ENCODE data around the gene PCDH8.
"Not testable (repeated sequence)": the region's sequence is repeated elsewhere in the genome, so short reads cannot be mapped to it uniquely, and the experiment has no call there.

Gene PCDH8

DNA sequence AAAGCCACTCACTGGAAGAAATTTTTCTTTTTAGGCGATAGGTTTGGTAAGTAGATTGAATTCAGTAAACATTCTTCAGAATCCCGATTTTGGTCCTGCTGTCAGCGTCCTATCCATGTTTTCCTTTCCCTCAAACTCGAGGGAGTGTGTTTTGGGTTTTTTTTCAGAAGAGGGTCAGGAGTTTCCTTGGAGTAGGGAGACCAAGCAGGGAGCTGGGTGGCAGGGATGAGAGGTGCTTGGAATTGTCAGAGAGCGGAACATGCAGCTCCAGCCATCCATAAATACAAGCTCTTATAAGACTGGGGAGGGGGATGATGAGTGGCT lies 1.6 kb upstream of the PCDH8 start:
- no peak for DNase-seq (ENCODE audit: low read depth)

DNA sequence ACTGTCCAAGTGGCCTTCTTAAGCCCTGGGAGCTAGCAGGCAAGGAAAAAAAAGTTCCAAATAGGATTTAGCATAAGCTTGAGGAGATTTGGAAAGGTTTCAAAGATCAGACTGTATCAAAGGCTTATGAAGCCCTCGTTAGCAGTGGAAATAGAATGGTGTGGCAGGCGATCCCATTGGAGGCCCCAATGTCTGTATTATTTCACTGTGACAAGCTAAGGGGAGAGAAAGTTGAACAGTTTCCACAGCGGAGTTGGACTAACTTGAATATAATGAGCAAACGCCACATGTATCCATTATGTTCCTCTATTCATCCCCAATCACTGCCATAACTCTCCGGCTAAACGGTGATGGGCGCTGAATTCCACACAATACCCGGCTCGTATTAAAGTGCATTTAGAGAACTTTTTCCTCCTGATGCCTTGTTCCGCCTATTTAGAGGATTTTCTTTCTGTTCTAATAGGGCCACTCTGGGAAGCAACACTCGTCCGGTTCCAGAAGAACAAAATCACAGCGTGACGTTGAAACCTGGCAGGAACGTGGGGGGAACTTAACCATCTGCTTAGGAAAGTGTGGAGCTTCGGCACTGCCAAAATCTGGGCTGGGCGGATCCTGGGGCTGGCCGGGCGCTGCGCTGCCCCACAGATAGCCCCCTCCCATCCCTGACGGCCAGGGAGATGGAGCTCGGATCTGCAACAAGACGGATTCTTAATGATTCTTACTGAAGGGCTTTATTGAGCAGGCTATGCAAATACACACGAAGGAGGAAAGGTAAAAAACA lies 1.0 kb upstream of the PCDH8 start:
- no peak for DNase-seq (ENCODE audit: low read depth)

DNA sequence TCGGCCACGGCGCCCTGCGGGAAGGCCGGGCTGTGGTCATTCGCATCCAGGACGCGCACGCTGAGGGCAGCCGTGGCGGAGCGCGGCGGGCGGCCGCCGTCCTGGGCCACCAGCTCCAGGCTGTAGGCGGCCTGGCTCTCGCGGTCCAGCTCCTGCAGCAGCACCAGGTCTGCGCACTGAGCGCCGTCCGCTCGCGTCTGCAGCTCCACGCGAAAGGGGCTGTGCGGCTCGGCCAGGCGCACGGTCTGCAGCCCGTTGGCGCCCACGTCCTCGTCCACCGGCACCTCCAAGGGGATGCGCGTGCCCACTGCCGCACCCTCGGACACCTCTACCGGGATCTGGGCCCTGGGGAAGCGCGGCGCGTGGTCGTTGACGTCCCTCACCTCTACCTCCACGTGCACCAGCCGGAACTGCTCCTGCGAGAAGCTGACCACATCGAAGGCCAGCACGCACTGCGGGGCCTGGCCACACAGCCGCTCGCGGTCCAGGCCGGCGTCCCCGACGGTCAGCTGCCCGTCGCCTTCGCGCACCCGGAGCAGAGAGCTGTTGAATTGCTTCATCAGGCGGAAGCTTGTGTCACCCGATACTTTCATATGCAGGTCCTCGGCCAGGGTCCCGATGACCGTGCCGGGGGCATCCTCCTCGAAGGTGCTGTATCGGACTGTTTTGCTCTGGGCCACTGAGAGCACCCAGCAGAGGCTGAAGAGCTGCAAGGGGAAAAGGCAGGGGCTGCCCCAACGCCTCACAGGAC lies 583 bp downstream of the PCDH8 start:
- no peak for DNase-seq (ENCODE audit: low read depth)

DNA sequence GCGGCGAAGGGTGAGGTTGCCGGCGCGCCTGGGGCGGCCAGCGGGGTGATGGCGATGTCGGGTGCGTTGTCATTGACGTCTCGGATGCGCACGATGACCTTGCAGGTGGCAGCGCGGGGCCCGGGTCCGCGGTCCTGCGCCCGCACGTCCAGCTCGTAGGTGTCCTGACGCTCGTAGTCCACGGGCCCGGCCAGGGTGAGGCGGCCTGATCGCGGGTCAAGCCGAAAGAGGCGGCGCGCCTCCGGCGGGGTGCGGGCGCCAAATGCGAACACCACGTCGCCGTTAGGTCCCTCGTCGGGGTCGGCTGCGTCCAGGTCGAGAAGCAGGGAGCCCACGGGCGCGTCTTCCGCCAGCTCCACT lies 1.1 kb downstream of the PCDH8 start:
- no peak for DNase-seq (ENCODE audit: low read depth)

DNA sequence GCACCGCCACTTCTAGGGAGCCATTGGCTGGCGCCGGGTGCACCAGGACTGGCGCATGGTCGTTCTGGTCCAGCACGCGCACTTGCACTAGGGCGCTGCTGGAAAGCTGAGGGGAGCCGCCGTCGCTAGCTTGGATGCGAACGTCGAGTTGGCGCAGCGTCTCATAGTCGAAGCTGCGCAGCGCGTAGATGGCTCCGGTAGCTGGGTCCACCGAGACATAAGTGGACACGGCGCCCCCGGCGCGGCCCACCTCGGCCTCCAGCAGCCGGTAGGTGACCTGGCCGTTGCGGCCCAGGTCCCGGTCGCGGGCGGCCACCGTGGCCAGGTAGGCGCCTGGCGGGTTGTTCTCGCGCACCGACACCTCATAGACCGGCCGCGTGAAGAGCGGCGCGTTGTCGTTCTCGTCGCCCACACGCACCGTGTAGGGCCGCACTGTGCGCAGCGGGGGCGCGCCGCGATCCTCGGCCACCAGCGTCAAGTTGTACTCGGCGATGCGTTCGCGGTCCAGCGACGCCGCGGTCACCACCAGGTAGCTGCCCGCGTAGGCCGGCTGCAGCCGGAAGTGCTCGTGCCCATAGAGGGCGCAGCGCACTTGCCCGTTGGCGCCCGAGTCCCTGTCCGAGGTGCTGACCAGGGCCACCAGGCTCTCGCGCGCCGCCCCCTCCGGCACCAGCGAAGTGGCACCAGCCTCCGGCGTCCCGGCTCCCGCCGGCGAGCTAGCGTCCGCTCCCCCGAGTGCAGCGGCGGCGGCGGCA lies 1.7 kb downstream of the PCDH8 start:
- DNase-seq (ENCODE audit: low read depth), result peak; percentile 12

DNA sequence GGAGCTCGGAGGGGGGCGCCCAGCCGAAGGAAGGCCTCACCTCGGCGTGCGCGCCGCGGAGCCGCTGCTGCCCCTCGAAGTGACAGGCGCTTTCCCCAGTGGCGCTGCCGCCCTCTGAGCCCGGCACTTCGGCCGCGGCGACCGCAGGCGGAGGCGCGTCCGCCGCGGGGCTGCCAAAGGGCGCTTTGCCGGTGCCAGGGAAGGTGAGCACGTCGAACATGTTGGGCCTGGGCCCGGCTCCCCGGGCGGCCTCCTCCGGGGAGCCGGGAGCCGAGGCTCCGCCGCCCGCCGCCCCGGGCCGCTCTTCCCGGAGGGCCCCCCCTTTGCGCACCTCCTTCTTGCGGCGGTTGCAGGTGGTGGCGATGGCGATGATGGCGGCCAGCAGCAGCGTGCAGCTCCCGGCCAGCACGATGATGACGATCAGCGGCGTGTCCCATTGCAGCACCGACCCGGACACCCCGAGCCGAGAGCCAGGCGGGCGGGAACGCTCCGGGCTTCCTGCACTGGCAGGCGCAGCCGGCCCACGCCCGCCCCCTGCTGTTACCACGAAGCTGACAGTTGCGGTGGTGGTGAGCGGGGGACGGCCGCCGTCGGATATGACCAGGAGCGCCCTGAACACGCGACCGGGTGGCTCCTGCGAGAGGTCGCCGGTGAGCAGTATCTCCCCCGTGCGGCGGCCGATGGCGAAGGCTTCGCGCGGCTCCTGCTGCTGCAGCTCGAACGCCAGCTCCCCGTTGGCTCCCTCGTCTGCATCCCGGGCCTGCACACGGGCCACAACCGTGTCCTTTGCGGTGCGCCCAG lies 2.5 kb downstream of the PCDH8 start:
- peak; percentile 19 for DNase-seq (ENCODE audit: low read depth)

DNA sequence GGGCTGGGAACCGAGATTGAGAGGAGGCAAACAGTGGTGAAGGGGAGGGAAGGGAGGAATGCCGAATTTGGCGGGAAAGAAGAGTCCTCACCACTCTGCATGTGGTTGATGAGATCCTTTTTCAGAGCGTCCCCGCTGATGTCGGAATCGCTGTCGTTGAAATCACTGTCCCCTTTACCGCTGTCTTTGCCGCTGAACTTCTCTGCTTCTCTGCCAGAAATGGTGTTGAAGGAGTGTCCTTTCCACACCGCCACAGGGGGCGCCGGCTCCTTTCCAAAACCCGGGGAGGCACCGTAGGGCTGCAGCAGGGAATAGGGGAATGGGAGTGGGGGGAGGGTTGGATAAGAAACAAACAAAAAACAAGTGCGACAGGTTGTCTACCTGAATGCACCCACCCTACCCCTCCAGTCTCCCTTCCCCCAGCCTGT lies 3.1 kb downstream of the PCDH8 start:
- DNase-seq (ENCODE audit: low read depth), result no peak

DNA sequence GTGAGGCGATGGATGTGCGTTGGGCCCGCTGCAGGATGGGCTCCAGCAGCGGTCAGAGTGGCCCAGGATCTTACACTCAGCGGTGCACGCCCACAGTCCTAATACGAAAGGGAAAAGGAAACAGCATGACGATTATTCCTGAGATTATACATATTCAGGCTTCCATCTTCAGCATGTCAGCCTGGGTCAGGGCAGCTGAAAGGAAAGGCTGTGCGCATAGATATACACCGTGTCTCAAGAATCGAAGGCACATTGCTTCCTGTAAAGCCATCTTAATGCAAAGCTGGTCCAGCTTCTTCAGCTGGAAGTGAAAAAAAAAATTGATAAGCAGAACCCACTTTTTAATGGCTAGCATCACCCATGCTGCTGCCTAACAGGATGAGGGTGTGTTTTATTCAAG lies 3.6 kb downstream of the PCDH8 start:
- DNase-seq (ENCODE audit: low read depth), result no peak

DNA sequence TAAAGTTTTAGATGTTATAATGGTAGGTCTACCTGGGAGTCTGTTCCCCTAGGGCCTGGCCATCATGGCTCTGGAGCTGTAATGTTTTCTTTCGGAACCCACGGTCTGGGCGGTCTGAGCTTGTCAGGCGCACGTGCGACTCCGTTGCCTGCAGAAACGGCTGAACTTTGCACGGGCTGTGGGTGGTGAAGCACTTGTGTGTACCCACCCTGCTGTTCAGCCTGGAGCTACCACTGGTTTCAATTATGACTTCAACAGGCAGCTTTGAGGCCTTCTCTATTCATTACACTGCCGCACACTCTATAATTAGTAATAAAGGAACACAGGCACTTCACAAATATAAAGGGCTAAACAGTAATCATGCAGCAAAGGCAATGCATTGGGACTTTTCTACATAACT lies 6.0 kb downstream of the PCDH8 start:
- DNase-seq (ENCODE audit: low read depth), result no peak

DNA sequence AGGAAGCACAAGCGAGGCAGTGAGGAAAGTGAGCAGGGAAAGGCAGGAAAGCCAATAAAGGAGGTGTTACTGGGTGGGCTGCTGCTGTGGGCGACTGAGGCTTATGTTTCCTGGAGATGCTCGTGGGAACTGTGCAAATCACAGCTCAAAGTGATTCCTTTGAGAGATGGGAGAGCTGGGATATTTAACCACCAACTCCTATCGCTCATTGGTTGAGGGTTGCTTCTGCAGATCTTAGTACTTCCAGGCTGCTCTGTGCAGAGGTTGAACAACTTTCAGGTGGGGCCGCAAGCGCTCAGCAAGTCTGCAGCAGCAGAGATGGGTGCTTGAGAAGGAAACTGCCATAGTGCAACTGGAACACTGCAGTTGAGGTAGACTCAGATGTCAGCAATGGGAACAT lies 8.4 kb downstream of the PCDH8 start:
- no peak for DNase-seq (ENCODE audit: low read depth)

DNA sequence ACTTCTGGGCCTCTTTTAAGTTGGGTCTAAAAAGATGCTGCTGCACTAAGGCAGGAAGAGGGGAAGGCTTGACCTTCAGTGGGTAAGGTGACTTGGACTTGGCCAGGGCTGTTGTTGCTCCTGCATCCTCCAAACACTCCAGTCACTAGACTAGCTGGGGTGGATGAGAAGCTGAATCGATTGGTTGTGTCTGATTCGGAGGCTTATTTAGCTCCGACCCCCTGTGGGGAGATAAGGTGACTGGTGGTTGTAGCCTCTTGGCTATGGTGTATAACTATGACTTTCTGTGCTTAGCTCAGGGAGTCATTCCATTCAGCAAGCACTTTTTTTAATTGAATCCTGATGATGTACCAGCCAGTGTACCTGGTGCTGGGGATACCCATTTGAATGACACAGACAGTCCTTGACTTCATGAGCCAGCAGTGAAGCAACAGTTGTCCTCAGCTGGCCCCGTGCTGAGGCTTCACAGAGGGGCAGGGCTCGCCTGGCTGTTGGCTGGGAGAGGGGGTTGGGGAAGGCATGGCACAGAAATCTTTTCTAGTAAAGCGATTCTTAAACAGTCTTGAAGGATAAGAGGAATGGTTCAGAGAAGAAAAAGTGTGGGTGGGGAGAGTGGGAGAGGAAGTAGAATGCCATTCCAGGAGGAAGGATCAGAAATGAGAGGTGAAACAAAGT lies 9.9 kb downstream of the PCDH8 start:
- DNase-seq (ENCODE audit: low read depth), result no peak

DNA sequence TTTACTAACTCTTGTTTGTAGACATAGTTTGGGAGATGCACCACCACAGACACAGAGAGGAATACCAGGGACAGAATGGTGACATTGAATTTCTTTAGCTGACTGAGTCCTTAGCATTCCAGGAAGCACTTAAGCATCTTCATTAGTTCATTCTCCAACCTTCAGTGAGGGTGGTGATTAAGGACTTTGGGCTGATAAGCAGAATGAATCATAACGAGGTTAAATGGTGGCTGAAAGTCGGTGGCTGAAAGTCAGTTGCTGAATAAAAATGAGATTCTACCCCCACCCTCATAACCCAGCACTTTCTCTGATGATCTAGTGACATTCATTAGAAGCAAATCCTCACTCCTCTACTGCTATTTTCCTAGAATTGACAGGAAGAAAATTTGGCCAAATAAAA lies 10.6 kb downstream of the PCDH8 start:
- no peak for DNase-seq (ENCODE audit: low read depth)

DNA sequence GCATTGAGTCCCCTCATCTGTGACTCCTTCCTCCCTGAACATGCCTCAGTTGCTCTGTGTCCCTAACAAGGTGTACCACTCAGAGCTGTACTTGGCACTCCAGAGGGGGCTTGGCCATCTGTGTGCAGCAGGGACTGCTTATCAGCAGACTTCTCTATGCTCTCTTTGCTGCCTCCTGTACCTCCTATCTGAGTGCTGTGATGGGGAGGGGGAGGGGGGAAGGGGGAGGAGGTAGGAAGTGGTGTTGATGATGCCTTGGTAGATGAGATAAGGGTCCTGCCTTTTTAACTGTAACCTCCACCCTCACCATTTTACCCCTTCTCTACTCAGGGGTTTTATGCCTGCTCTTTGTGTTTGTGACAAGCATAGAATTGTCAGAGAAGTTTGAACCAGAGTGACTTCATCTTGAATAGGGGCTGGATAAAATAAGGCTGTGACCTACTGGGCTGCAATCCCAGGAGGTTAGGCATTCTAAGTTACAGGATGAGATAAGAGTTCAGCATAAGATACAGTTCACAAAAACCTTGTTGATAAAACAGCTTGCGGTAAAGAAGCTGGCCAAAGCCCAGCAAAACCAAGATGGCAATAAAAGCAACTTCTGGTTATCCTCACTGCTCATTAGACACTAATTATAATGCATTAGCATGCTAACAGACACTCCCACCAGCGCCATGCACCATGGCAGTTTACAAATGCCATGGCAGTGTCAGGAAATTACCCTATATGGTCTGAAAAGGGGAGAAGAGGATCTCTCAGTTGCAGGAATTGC lies 13.2 kb downstream of the PCDH8 start:
- DNase-seq (ENCODE audit: low read depth), result no peak

DNA sequence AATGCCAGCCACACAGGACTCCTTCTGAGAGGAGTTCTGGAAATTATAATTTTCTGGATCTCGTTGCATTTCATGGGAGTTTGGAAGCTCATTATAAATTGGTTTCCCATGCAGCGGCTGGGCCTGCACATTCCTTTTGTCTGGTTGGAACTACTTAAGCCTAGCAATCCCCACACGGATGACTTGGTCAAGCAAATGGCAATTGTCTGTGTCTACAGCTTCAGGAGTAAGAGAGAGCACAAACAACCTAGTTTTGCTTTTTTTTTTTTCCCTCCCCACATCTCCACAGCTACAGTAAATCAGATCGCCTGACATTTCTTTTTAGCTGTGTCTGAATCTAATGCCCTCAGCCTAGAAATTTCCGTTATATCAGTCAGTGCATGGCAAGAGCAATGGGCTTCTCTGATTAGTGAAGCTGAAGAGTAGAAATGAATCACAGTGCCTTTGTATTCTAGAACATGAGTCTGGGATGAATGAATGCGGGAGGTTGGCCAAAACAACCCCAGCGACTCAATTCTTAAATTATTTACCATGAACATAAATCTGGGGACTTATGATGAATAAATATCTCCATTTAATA lies 15.1 kb downstream of the PCDH8 start:
- no peak for DNase-seq (ENCODE audit: low read depth)

DNA sequence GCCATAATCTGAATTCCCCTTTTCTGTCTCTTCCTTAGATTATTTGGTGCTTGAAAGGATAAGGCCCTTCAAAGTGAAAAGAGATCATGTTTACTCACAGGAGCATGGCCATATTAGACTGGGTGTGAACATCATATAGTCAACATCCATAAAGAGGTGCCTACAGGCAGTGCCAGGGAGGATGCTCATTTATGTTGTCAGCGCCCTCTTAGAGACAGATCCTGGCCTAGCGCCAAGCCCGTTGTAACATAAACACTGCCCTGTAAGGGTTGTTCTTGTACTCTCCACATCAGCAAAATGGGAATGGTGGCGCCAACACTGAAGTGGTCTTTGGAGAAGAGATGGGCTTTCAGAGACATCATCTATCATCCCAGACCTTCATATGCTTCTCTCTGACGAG lies 16.1 kb downstream of the PCDH8 start:
- no peak for DNase-seq (ENCODE audit: low read depth)

DNA sequence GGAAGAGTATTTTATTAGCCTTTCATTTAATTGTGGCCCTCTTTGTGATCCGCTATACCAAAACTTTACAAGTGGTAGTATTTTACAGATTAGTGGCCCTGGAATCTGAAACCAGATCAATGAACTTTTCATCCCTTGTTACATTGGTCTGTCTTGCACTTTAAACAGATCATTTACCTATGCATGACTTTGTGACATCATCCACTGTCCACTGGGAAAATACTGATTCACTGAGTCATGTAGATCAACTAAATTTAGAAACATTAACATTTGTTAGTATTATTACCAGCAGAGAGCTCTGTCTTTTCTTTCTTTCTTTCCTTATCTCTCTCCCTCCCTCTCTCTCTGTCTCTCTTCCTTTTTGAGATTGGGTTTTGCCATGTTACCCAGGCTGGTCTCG lies 17.5 kb downstream of the PCDH8 start:
- no peak for DNase-seq (ENCODE audit: low read depth)

DNA sequence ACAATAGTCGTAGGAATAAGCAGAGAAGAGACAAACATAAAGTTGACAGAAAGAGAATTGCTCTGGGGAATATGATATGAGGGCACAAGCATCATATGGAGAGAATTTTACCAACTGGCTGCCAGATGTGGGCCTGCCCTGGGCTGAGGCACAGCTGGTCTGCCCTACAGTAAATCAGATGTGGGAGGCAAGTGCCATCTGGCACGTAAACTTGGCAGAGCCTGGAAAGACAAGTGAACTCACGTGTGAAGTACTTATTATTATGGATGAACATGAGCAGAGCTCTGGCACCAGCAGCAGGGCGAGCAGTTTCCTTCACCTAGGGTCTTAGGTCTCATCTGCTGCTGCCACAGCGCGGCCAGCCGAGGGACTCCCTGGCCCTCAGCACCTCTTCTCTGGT lies 20.6 kb downstream of the PCDH8 start:
- no peak for DNase-seq (ENCODE audit: low read depth)

DNA sequence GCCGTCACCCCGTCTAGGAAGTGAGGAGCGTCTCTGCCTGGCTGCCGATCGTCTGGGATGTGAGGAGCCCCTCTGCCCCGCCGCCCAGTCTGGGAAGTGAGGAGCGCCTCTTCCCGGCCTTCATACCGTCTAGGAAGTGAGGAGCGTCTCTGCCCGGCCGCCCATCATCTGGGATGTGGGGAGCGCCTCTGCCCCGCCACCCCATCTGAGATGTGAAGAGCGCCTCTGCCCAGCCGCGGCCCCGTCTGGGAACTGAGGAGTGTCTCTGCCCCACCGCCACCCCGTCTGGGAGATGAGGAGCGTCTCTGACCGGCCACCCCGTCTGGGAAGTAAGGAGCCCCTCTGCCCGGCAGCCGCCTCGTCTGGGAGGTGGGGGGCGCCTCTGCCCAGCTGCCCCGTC lies 30.6 kb downstream of the PCDH8 start:
- DNase-seq (ENCODE audit: low read depth), result not testable (repeated sequence)

DNA sequence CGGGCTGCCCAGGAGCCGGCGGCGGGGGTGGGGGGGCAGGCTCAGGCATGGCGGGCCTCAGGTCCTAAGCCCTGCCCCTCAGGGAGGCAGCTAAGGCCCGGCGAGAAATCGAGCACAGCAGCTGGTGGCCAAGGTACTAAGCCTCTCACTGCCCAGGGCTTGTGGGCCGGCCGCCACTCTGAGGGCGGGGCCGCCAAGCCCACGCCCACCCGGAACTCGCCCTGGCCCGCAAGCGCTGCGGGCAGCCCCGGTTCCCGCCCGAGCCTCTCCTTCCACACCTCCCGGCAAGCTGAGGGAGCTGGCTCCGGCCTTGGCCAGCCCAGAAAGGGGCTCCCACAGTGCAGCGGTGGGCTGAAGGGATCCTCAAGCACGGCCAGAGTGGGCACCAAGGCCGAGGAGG lies 33.1 kb downstream of the PCDH8 start:
- no peak for DNase-seq (ENCODE audit: low read depth)

DNA sequence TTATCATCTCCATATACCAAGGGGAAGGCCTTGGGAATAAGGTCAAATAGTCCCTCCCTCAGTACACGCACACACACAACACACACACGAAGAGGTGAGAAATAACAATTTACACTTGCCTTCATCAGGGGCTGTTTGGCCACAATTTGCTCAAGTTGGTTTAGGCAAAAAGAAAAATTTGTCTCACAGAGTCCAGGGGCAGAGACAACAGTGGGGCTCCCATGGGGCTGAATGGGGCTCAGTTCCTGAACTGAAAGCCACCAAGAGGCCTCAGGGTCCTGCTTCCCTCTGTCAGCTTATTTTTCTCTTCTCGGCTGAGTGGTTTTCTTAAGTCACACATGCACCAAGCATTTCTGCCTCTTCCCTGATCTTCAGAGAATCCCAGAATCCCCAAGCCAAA lies 35.5 kb downstream of the PCDH8 start:
- DNase-seq (ENCODE audit: low read depth), result no peak

DNA sequence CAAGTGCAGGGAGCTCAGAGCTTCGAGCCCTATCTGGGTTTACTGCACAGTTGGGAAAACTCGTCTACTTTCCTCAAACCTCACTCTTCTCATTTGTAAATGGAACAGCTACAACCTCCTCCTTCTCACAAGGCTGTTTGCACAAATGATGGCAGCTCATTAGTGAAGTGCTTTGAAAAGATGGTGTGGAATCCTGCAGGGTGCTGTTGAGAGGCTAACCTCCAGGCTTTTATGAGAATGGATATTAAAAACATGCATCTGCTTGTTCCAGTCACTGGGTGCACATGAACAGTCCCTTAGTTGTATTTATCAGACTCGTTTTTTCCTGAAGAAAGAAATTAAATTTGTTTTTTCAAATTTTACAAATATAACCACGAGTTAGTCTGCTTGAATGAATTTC lies 36.6 kb downstream of the PCDH8 start:
- no peak for DNase-seq (ENCODE audit: low read depth)
